Vagina (tissue), 2 donors: ENCODE measurements around the gene CGB2. TPM values are rescaled to one million over a fixed set of nuclear protein-coding genes. Genes with fewer than 3 reads are reported as not detected.
"Not testable (repeated sequence)": the region's sequence is repeated elsewhere in the genome, so short reads cannot be mapped to it uniquely, and the experiment has no call there.

ENCODE experiments used
- DNase-seq, 2 donors: peaks; one replicate each; pipeline ENCODE4 v3.0.0-alpha.2; 2017; ENCODE audit errors: extremely low spot score in 2 of 2
- H3K27ac ChIP-seq: fragments of 200-600 bp; sonication (generic); one replicate; pipeline ENCODE4 v1.5.1; 2019
- H3K27me3 ChIP-seq: fragments of 200-600 bp; sonication (generic); one replicate; pipeline ENCODE4 v1.5.1; 2019
- H3K36me3 ChIP-seq, 2 donors: fragments of 200-600 bp; sonication (generic); one replicate each; pipeline ENCODE4 v1.5.1; 2017 to 2019
- H3K4me1 ChIP-seq: fragments of 200-600 bp; sonication (generic); one replicate; pipeline ENCODE4 v1.5.1; 2019
- H3K4me3 ChIP-seq, 2 donors: fragments of 200-600 bp; sonication (generic); 1 replicate in 1 of 2; 2 replicates in 1 of 2; pipeline ENCODE4 v1.5.1; 2016 to 2019
- H3K9me3 ChIP-seq: fragments of 200-600 bp; sonication (generic); one replicate; pipeline ENCODE4 v1.5.1; 2019
- CTCF ChIP-seq, 3 experiments: fragments of 450-650 bp in 2 of 3; fragments of 200-600 bp in 1 of 3; sonication (generic) in 1 of 3; IDR thresholded peaks; one replicate each; pipeline ENCODE4 v1.5.1; 2017 to 2019; ENCODE audit warnings: antibody characterized with exemption in 3 of 3, mild to moderate bottlenecking in 2 of 3, moderate library complexity in 2 of 3
- POLR2A ChIP-seq, 2 donors: fragments of 450-650 bp; IDR thresholded peaks; one replicate each; pipeline ENCODE4 v1.6.1; 2017; ENCODE audit warnings: antibody characterized with exemption in 2 of 2, mild to moderate bottlenecking in 2 of 2, moderate library complexity in 2 of 2
- POLR2AphosphoS5 ChIP-seq, 2 donors: sonication (generic); formaldehyde crosslinking; IDR thresholded peaks; one replicate each; pipeline ENCODE4 v1.9.0; 2017; ENCODE audit warnings: antibody characterized with exemption in 2 of 2, mild to moderate bottlenecking in 2 of 2, low read depth in 1 of 2; ENCODE audit not compliant: insufficient read depth in 1 of 2
- intact Hi-C: fragments of 100-400 bp; cut with DNase I; formaldehyde crosslinking; loops from one replicate; pipeline ENCODE4 v1.15.1; 2023
- total RNA-seq: library from RNA; depleted of rRNA; stranded (reverse); fragments of >200 nt; gene quantifications from one replicate; pipeline ENCODE4 v1.2.3, GENCODE V29; 2016

The CGB2 gene
- total RNA-seq, 1 donor from 2014 or later, result not detected

- no peak overlapping the region for H3K27ac ChIP-seq
- peaks cover 26% of the 10 kb centered on the region for H3K4me1 ChIP-seq
- H3K36me3 ChIP-seq, result peaks cover 0 to 8% of the 10 kb centered on the region in 2 donors
- peaks cover 6% of the 10 kb centered on the region for H3K27me3 ChIP-seq
- H3K4me3 ChIP-seq, result peak overlapping the region; percentile 44 to 45
- no peaks in the 10 kb centered on the region for H3K9me3 ChIP-seq
- intact Hi-C loops, result no loop called here
- TF ChIP-seq CTCF (IDR thresholded peaks at IDR 0.05) (no peak), POLR2AphosphoS5 (IDR thresholded peaks at IDR 0.05; ENCODE audit: insufficient read depth in 1 of 2, low read depth in 1 of 2) (peak in 1 of 2 donors; percentile 15)
- DNase-seq, result no peak
Observed at GRCh38 chr19:49019242-49019932, 12.3 kb upstream of the CGB2 start.

- no peaks in the 10 kb centered on the region for H3K9me3 ChIP-seq
- no peak for DNase-seq
- H3K27ac ChIP-seq, result no peak overlapping the region
- TF ChIP-seq POLR2A (IDR thresholded peaks at IDR 0.05) (no peak), POLR2AphosphoS5 (IDR thresholded peaks at IDR 0.05; ENCODE audit: insufficient read depth in 1 of 2, low read depth in 1 of 2) (no peak), CTCF (IDR thresholded peaks at IDR 0.05) (no peak)
- H3K27me3 ChIP-seq, result peaks cover 6% of the 10 kb centered on the region
- intact Hi-C loops, result no loop called here
- H3K36me3 ChIP-seq, result peaks cover 0 to 3% of the 10 kb centered on the region in 2 donors
- H3K4me3 ChIP-seq, result no peak overlapping the region
- H3K4me1 ChIP-seq, result peaks cover 26% of the 10 kb centered on the region
Observed at GRCh38 chr19:49020342-49020741, 11.3 kb upstream of the CGB2 start.

- intact Hi-C loops, result no loop called here
- Histone ChIP-seq H3K9me3 (no peaks in the 10 kb centered on the region), H3K4me1 (peaks cover 26% of the 10 kb centered on the region), H3K27me3 (peaks cover 6% of the 10 kb centered on the region), H3K4me3 (no peak overlapping the region), H3K27ac (no peak overlapping the region), H3K36me3 (no peaks in the 10 kb centered on the region)
- DNase-seq, result no peak
- TF ChIP-seq CTCF (IDR thresholded peaks at IDR 0.05) (no peak), POLR2AphosphoS5 (IDR thresholded peaks at IDR 0.05; ENCODE audit: insufficient read depth in 1 of 2, low read depth in 1 of 2) (no peak), POLR2A (IDR thresholded peaks at IDR 0.05) (no peak)
Observed at GRCh38 chr19:49020931-49021895, 10.5 kb upstream of the CGB2 start.

- no peak for DNase-seq
- H3K27me3 ChIP-seq, result peaks cover 6% of the 10 kb centered on the region
- no peak for TF ChIP-seq CTCF (IDR thresholded peaks at IDR 0.05)
- no peaks in the 10 kb centered on the region for H3K36me3 ChIP-seq
- no peak overlapping the region for H3K4me3 ChIP-seq
- no peaks in the 10 kb centered on the region for H3K9me3 ChIP-seq
- intact Hi-C loops, result no loop called here
- peaks cover 26% of the 10 kb centered on the region for H3K4me1 ChIP-seq
- H3K27ac ChIP-seq, result no peak overlapping the region
Observed at GRCh38 chr19:49022116-49022515, 9.6 kb upstream of the CGB2 start.

- H3K9me3 ChIP-seq, H3K27me3 ChIP-seq, H3K4me3 ChIP-seq, intact Hi-C loops, H3K36me3 ChIP-seq, H3K4me1 ChIP-seq, H3K27ac ChIP-seq, DNase-seq: not testable (repeated sequence)
Observed at GRCh38 chr19:49024233-49024632, 7.5 kb upstream of the CGB2 start, which contains the start of gene CGB3. CGB3 (minus strand) TSS chr19:49024333; CDS start chr19:49023971, 362 bp downstream.

- DNase-seq, H3K27me3 ChIP-seq, H3K27ac ChIP-seq, H3K9me3 ChIP-seq, H3K36me3 ChIP-seq, H3K4me3 ChIP-seq, H3K4me1 ChIP-seq, intact Hi-C loops: not testable (repeated sequence)
Observed at GRCh38 chr19:49025088-49025487, 6.6 kb upstream of the CGB2 start.

GRCh38 chr19:49025599-49025998 lies 6.1 kb upstream of the CGB2 start:
- H3K4me3 ChIP-seq, H3K36me3 ChIP-seq, DNase-seq, H3K4me1 ChIP-seq, H3K27me3 ChIP-seq, intact Hi-C loops, H3K9me3 ChIP-seq, H3K27ac ChIP-seq: not testable (repeated sequence)

GRCh38 chr19:49028686-49029085 lies 3.0 kb upstream of the CGB2 start:
- DNase-seq, result not testable (repeated sequence)

More at GRCh38 chr19:49028686-49029085, 3.0 kb upstream of the CGB2 start:
- H3K27me3 ChIP-seq, H3K27ac ChIP-seq, H3K36me3 ChIP-seq, H3K4me1 ChIP-seq, H3K4me3 ChIP-seq, intact Hi-C loops, H3K9me3 ChIP-seq: not testable (repeated sequence)
